ENCODE measurements around the gene RASGEF1C.

The RASGEF1C gene

GRCh38 chr5:180173875-180174586, 35.0 kb downstream of the RASGEF1C start:
- Histone ChIP-seq H3K4me3 (ENCODE audit: low read length) (no peak overlapping the region), H3K4me1 (ENCODE audit: control insufficient read depth, insufficient read depth, low read length) (no peaks in the 10 kb centered on the region), H3K36me3 (ENCODE audit: control insufficient read depth, insufficient read depth, low read length) (no peaks in the 10 kb centered on the region), H3K9ac (ENCODE audit: low read length) (no peak overlapping the region), H3K9me3 (ENCODE audit: control insufficient read depth, low read length) (no peaks in the 10 kb centered on the region), H3K27me3 (ENCODE audit: control insufficient read depth, insufficient read depth, low read length) (peaks cover 3% of the 10 kb centered on the region)

- Histone ChIP-seq H3K4me1 (ENCODE audit: control insufficient read depth, insufficient read depth, low read length) (no peaks in the 10 kb centered on the region), H3K27me3 (ENCODE audit: control insufficient read depth, insufficient read depth, low read length) (peaks cover 3% of the 10 kb centered on the region), H3K9me3 (ENCODE audit: control insufficient read depth, low read length) (no peaks in the 10 kb centered on the region), H3K36me3 (ENCODE audit: control insufficient read depth, insufficient read depth, low read length) (no peaks in the 10 kb centered on the region), H3K4me3 (ENCODE audit: low read length) (no peak overlapping the region), H3K9ac (ENCODE audit: low read length) (no peak overlapping the region)
Observed at GRCh38 chr5:180173198-180173544, 35.8 kb downstream of the RASGEF1C start.

GRCh38 chr5:180172447-180173197, 36.4 kb downstream of the RASGEF1C start:
- Histone ChIP-seq H3K4me3 (ENCODE audit: low read length) (no peak overlapping the region), H3K36me3 (ENCODE audit: control insufficient read depth, insufficient read depth, low read length) (no peaks in the 10 kb centered on the region), H3K27me3 (ENCODE audit: control insufficient read depth, insufficient read depth, low read length) (peaks cover 3% of the 10 kb centered on the region), H3K9ac (ENCODE audit: low read length) (no peak overlapping the region), H3K9me3 (ENCODE audit: control insufficient read depth, low read length) (no peaks in the 10 kb centered on the region), H3K4me1 (ENCODE audit: control insufficient read depth, insufficient read depth, low read length) (no peaks in the 10 kb centered on the region)

- peaks cover 3% of the 10 kb centered on the region for H3K27me3 ChIP-seq (ENCODE audit: control insufficient read depth, insufficient read depth, low read length)
- H3K36me3 ChIP-seq (ENCODE audit: control insufficient read depth, insufficient read depth, low read length): no peaks in the 10 kb centered on the region
- H3K4me3 ChIP-seq (ENCODE audit: low read length): no peak overlapping the region
- no peak overlapping the region for H3K9ac ChIP-seq (ENCODE audit: low read length)
- H3K4me1 ChIP-seq (ENCODE audit: control insufficient read depth, insufficient read depth, low read length): no peaks in the 10 kb centered on the region
- H3K9me3 ChIP-seq (ENCODE audit: control insufficient read depth, low read length): no peaks in the 10 kb centered on the region
Observed at GRCh38 chr5:180171568-180172094, 37.4 kb downstream of the RASGEF1C start.

- Histone ChIP-seq H3K9me3 (ENCODE audit: control insufficient read depth, low read length) (no peaks in the 10 kb centered on the region), H3K4me1 (ENCODE audit: control insufficient read depth, insufficient read depth, low read length) (no peaks in the 10 kb centered on the region)
Observed at GRCh38 chr5:180170810-180171567, 38.0 kb downstream of the RASGEF1C start.

GRCh38 chr5:180170106-180170809, 38.8 kb downstream of the RASGEF1C start:
- no peaks in the 10 kb centered on the region for H3K36me3 ChIP-seq (ENCODE audit: control insufficient read depth, insufficient read depth, low read length)
- peaks cover 3% of the 10 kb centered on the region for H3K27me3 ChIP-seq (ENCODE audit: control insufficient read depth, insufficient read depth, low read length)
- H3K9me3 ChIP-seq (ENCODE audit: control insufficient read depth, low read length): no peaks in the 10 kb centered on the region
- H3K4me1 ChIP-seq (ENCODE audit: control insufficient read depth, insufficient read depth, low read length): no peaks in the 10 kb centered on the region
- no peak overlapping the region for H3K9ac ChIP-seq (ENCODE audit: low read length)
- H3K4me3 ChIP-seq (ENCODE audit: low read length): no peak overlapping the region

More at GRCh38 chr5:180170810-180171567, 38.0 kb downstream of the RASGEF1C start:
- no peak overlapping the region for H3K9ac ChIP-seq (ENCODE audit: low read length)
- H3K36me3 ChIP-seq (ENCODE audit: control insufficient read depth, insufficient read depth, low read length): no peaks in the 10 kb centered on the region
- no peak overlapping the region for H3K4me3 ChIP-seq (ENCODE audit: low read length)
- H3K27me3 ChIP-seq (ENCODE audit: control insufficient read depth, insufficient read depth, low read length): peaks cover 3% of the 10 kb centered on the region

- no peak overlapping the region for H3K9ac ChIP-seq (ENCODE audit: low read length)
- peaks cover 3% of the 10 kb centered on the region for H3K27me3 ChIP-seq (ENCODE audit: control insufficient read depth, insufficient read depth, low read length)
- no peaks in the 10 kb centered on the region for H3K36me3 ChIP-seq (ENCODE audit: control insufficient read depth, insufficient read depth, low read length)
- no peaks in the 10 kb centered on the region for H3K9me3 ChIP-seq (ENCODE audit: control insufficient read depth, low read length)
- H3K4me1 ChIP-seq (ENCODE audit: control insufficient read depth, insufficient read depth, low read length): no peaks in the 10 kb centered on the region
- H3K4me3 ChIP-seq (ENCODE audit: low read length): no peak overlapping the region
Observed at GRCh38 chr5:180169248-180170105, 39.5 kb downstream of the RASGEF1C start.

- H3K4me3 ChIP-seq (ENCODE audit: low read length): no peak overlapping the region
- H3K9ac ChIP-seq (ENCODE audit: low read length): no peak overlapping the region
- peaks cover 3% of the 10 kb centered on the region for H3K27me3 ChIP-seq (ENCODE audit: control insufficient read depth, insufficient read depth, low read length)
- no peaks in the 10 kb centered on the region for H3K36me3 ChIP-seq (ENCODE audit: control insufficient read depth, insufficient read depth, low read length)
- H3K4me1 ChIP-seq (ENCODE audit: control insufficient read depth, insufficient read depth, low read length): no peaks in the 10 kb centered on the region
- no peaks in the 10 kb centered on the region for H3K9me3 ChIP-seq (ENCODE audit: control insufficient read depth, low read length)
Observed at GRCh38 chr5:180168758-180169157, 40.3 kb downstream of the RASGEF1C start.

GRCh38 chr5:180166176-180166575, 42.8 kb downstream of the RASGEF1C start:
- Histone ChIP-seq H3K36me3 (ENCODE audit: control insufficient read depth, insufficient read depth, low read length) (no peaks in the 10 kb centered on the region), H3K4me1 (ENCODE audit: control insufficient read depth, insufficient read depth, low read length) (no peaks in the 10 kb centered on the region), H3K4me3 (ENCODE audit: low read length) (no peak overlapping the region), H3K9ac (ENCODE audit: low read length) (no peak overlapping the region), H3K27me3 (ENCODE audit: control insufficient read depth, insufficient read depth, low read length) (peaks cover 9% of the 10 kb centered on the region), H3K9me3 (ENCODE audit: control insufficient read depth, low read length) (no peaks in the 10 kb centered on the region)

- H3K27me3 ChIP-seq (ENCODE audit: control insufficient read depth, insufficient read depth, low read length): peaks cover 14% of the 10 kb centered on the region
- H3K36me3 ChIP-seq (ENCODE audit: control insufficient read depth, insufficient read depth, low read length): no peaks in the 10 kb centered on the region
- no peak overlapping the region for H3K9ac ChIP-seq (ENCODE audit: low read length)
- no peaks in the 10 kb centered on the region for H3K4me1 ChIP-seq (ENCODE audit: control insufficient read depth, insufficient read depth, low read length)
- no peak overlapping the region for H3K4me3 ChIP-seq (ENCODE audit: low read length)
- H3K9me3 ChIP-seq (ENCODE audit: control insufficient read depth, low read length): no peaks in the 10 kb centered on the region
Observed at GRCh38 chr5:180162304-180162661, 46.7 kb downstream of the RASGEF1C start.

Measured in mucosa of stomach (tissue), 1 donor.